K562 (cell line): ENCODE results near the gene PLAGL1. TPM values are rescaled to one million over a fixed set of nuclear protein-coding genes. Genes with fewer than 3 reads are reported as not detected.

Experiments used
- ATAC-seq: fragments of 200-7000 bp; cut with Tn5 transposase; 3 replicates; pipeline ENCODE4 v1.9.1; 2020; ENCODE audit warnings: moderate library complexity
- BruUV-seq: library from RNA; stranded (reverse); fragments of 400-500 nt; replicated peaks from 2 replicates; lab custom pipeline; 2021; lab: Mats Ljungman, UMichigan
- CTCF ChIA-PET: fragments of 300-600 bp; formaldehyde crosslinking; extraction: SDS; loops from one replicate; lab custom pipeline; 2021; ENCODE audit warnings: low intra/inter-chr PET ratio; lab: Yijun Ruan, JAX
- POLR2A ChIA-PET: fragments of 300-600, 350-650 bp; sonication (Branson Sonifier 250); formaldehyde crosslinking; extraction: SDS; loops from one replicate; lab custom pipeline; 2021; ENCODE audit warnings: antibody characterized with exemption, inconsistent platforms; lab: Yijun Ruan, JAX
- DNase-seq, 4 experiments: peaks; one replicate each; pipeline versions ENCODE4 v3.0.0 to v3.0.0-alpha.2; 2011 to 2018; ENCODE audit warnings: low spot score in 3 of 4, mixed read lengths in 3 of 4; ENCODE audit errors: extremely low read depth in 1 of 4
- FAIRE-seq: peaks from 2 replicates; lab custom pipeline; 2011; peaks lifted over from hg19 to GRCh38; lab: Jason Lieb, UNC
- H2AFZ ChIP-seq: 2 replicates; pipeline ENCODE4 v1.6.0; 2011; ENCODE audit warnings: low read depth, low read length, control low read depth, inconsistent platforms
- H3K27ac ChIP-seq: fragments of 200-600 bp; 3 replicates; pipeline ENCODE4 v1.8.0; 2011; ENCODE audit warnings: low read depth, mild to moderate bottlenecking, control low read depth, inconsistent platforms, low read length, moderate library complexity, mixed read lengths; ENCODE audit errors: extremely low read depth
- H3K27me3 ChIP-seq, 2 experiments: fragments of 300-600 bp in 1 of 2; 2 replicates in 1 of 2; 3 replicates in 1 of 2; pipeline versions ENCODE4 v1.6.0 to v1.8.0; 2011; ENCODE audit warnings: inconsistent platforms in 2 of 2, low read length in 2 of 2, mild to moderate bottlenecking in 1 of 2, mixed read lengths in 1 of 2, moderate library complexity in 1 of 2; ENCODE audit not compliant: control insufficient read depth in 2 of 2, insufficient read depth in 2 of 2
- H3K36me3 ChIP-seq: fragments of 300-600 bp; 3 replicates; pipeline ENCODE4 v1.8.0; 2011; ENCODE audit warnings: mild to moderate bottlenecking, low read length, inconsistent platforms; ENCODE audit not compliant: control insufficient read depth, insufficient read depth
- H3K4me1 ChIP-seq, 2 experiments: fragments of 200-600 bp in 1 of 2; replicated peaks in 1 of 2; 2 replicates in 1 of 2; 3 replicates in 1 of 2; pipeline versions ENCODE4 v1.5.1 to v1.8.0; 2011; ENCODE audit warnings: inconsistent platforms in 2 of 2, low read length in 2 of 2, mild to moderate bottlenecking in 1 of 2, mixed read lengths in 1 of 2, moderate library complexity in 1 of 2; ENCODE audit not compliant: control insufficient read depth in 2 of 2, insufficient read depth in 2 of 2
- H3K4me2 ChIP-seq: 2 replicates; pipeline ENCODE4 v1.6.1; 2011; ENCODE audit warnings: low read length, control low read depth, inconsistent platforms, mixed read lengths; ENCODE audit not compliant: insufficient read depth
- H3K4me3 ChIP-seq: fragments of 200-600 bp; sonication (generic), shearing (Covaris generic); 2 replicates; pipeline ENCODE4 v1.5.1; 2016; ENCODE audit warnings: control low read depth, inconsistent platforms
- H3K79me2 ChIP-seq: fragments of 200-600 bp; 3 replicates; pipeline ENCODE4 v1.8.0; 2011; ENCODE audit warnings: low read length, inconsistent platforms; ENCODE audit not compliant: control insufficient read depth, insufficient read depth
- H3K9ac ChIP-seq, 2 experiments: 2 replicates each; pipeline versions ENCODE4 v1.6.0 to v1.6.1; 2011; ENCODE audit warnings: low read depth in 2 of 2, low read length in 2 of 2, control low read depth in 1 of 2, inconsistent platforms in 1 of 2, mild to moderate bottlenecking in 1 of 2, mixed read lengths in 1 of 2; ENCODE audit not compliant: insufficient read depth in 1 of 2
- H3K9me1 ChIP-seq: one replicate; pipeline ENCODE4 v1.6.0; 2011; ENCODE audit warnings: inconsistent platforms, mild to moderate bottlenecking, low read length, moderate library complexity; ENCODE audit not compliant: control insufficient read depth, insufficient read depth
- H3K9me3 ChIP-seq: replicated peaks from 2 replicates; pipeline ENCODE4 v1.5.1; 2011; ENCODE audit warnings: low read depth, low read length, inconsistent platforms; ENCODE audit not compliant: control insufficient read depth, insufficient read depth
- H4K20me1 ChIP-seq: replicated peaks from 2 replicates; pipeline ENCODE4 v1.6.1; 2011; ENCODE audit warnings: low read length, inconsistent platforms, mixed read lengths; ENCODE audit not compliant: control insufficient read depth, insufficient read depth
- BMI1 ChIP-seq: fragments of 150-350 bp; IDR thresholded peaks from 2 replicates; pipeline ENCODE4 v1.6.1; 2014; ENCODE audit warnings: low read length
- CBFA2T2 ChIP-seq: fragments of 450-650 bp; conservative IDR thresholded peaks from 2 replicates; pipeline ENCODE4 v1.6.1; 2017; ENCODE audit warnings: mild to moderate bottlenecking
- EHMT2 ChIP-seq: fragments of 450-650 bp; IDR thresholded peaks from 2 replicates; pipeline ENCODE4 v1.6.1; 2018; ENCODE audit warnings: antibody characterized with exemption
- HDAC3 ChIP-seq: fragments of 450-650 bp; IDR thresholded peaks from 2 replicates; pipeline ENCODE4 v1.6.1; 2018; ENCODE audit warnings: borderline replicate concordance, mild to moderate bottlenecking, moderate library complexity; ENCODE audit not compliant: partially characterized antibody
- HNRNPK ChIP-seq: fragments of 200-400 bp; formaldehyde crosslinking; IDR thresholded peaks from one replicate; pipeline ENCODE4 v1.6.1; 2018; ENCODE audit warnings: mild to moderate bottlenecking, low read depth, low read length; ENCODE audit not compliant: poor library complexity, severe bottlenecking
- JUND ChIP-seq, 2 experiments: IDR thresholded peaks; 2 replicates in 1 of 2; 3 replicates in 1 of 2; pipeline ENCODE4 v1.6.1; 2011; ENCODE audit warnings: borderline replicate concordance in 2 of 2, low read depth in 2 of 2, low read length in 2 of 2, improper control_type of control experiment in 1 of 2, missing biosample characterization in 1 of 2, missing genetic modification characterization in 1 of 2, missing genetic modification reagents in 1 of 2
- KAT7 ChIP-seq: sonication (generic); formaldehyde crosslinking; IDR thresholded peaks from 2 replicates; pipeline ENCODE4 v1.8.0; 2022; ENCODE audit warnings: missing genetic modification reagents, mild to moderate bottlenecking, borderline replicate concordance
- KDM4B ChIP-seq, 2 experiments: fragments of 450-650 bp in 1 of 2; sonication (generic) in 1 of 2; IDR thresholded peaks; 2 replicates each; pipeline ENCODE4 v1.6.1; 2016 to 2017; ENCODE audit warnings: borderline replicate concordance in 2 of 2, antibody characterized with exemption in 1 of 2, low read depth in 1 of 2, mild to moderate bottlenecking in 1 of 2
- MYNN ChIP-seq, 2 experiments: sonication (generic); formaldehyde crosslinking in 1 of 2; IDR thresholded peaks; 2 replicates each; pipeline versions ENCODE4 v1.5.0 to v1.6.1; 2016 to 2020; ENCODE audit warnings: antibody characterized with exemption in 1 of 2, missing genetic modification reagents in 1 of 2
- POLR2G ChIP-seq: fragments of 200-400 bp; formaldehyde crosslinking; IDR thresholded peaks from 2 replicates; pipeline ENCODE4 v1.6.1; 2017; ENCODE audit warnings: low read depth, mild to moderate bottlenecking, antibody characterized with exemption, low read length, moderate library complexity
- RBM15 ChIP-seq: fragments of 200-400 bp; formaldehyde crosslinking; IDR thresholded peaks from 2 replicates; pipeline ENCODE4 v1.6.1; 2018; ENCODE audit warnings: mild to moderate bottlenecking, low read length, moderate library complexity; ENCODE audit not compliant: insufficient read depth
- RBM25 ChIP-seq: fragments of 200-400 bp; formaldehyde crosslinking; IDR thresholded peaks from 2 replicates; pipeline ENCODE4 v1.6.1; 2018; ENCODE audit warnings: low read length, low read depth, moderate library complexity; ENCODE audit not compliant: severe bottlenecking
- SIRT6 ChIP-seq: IDR thresholded peaks from one replicate; pipeline ENCODE4 v1.6.1; 2012; ENCODE audit warnings: low read depth, mild to moderate bottlenecking, control low read depth, inconsistent platforms, low read length, moderate library complexity
- TCF3 ChIP-seq: sonication (generic); formaldehyde crosslinking; IDR thresholded peaks from 2 replicates; pipeline ENCODE4 v1.4.0; 2020; ENCODE audit warnings: mild to moderate bottlenecking, missing genetic modification reagents
- TCF7 ChIP-seq: sonication (generic); IDR thresholded peaks from 2 replicates; pipeline ENCODE4 v1.6.1; 2016; ENCODE audit warnings: antibody characterized with exemption, borderline replicate concordance
- TEAD4 ChIP-seq, 2 experiments: sonication (generic) in 1 of 2; formaldehyde crosslinking in 1 of 2; IDR thresholded peaks; 2 replicates each; pipeline versions ENCODE4 v1.6.1 to v1.8.0; 2012 to 2022; ENCODE audit warnings: borderline replicate concordance in 1 of 2, inconsistent platforms in 1 of 2, low read length in 1 of 2, mild to moderate bottlenecking in 1 of 2, missing genetic modification reagents in 1 of 2
- XRCC3 ChIP-seq: fragments of 450-650 bp; IDR thresholded peaks from 2 replicates; pipeline ENCODE4 v1.6.1; 2017; ENCODE audit warnings: mild to moderate bottlenecking, moderate library complexity
- ZNF24 ChIP-seq: fragments of 450-650 bp; IDR thresholded peaks from 2 replicates; pipeline ENCODE4 v1.6.1; 2016
- ZNF277 ChIP-seq: fragments of 250-450 bp; sonication (Bioruptor Pico); IDR thresholded peaks from 2 replicates; pipeline ENCODE4 v1.8.0; 2022; ENCODE audit warnings: inconsistent platforms, mild to moderate bottlenecking, moderate library complexity, borderline replicate concordance
- ZNF764 ChIP-seq: fragments of 250-450 bp; sonication (Bioruptor Pico); IDR thresholded peaks from 2 replicates; pipeline ENCODE4 v1.4.0; 2020; ENCODE audit warnings: low read depth, mild to moderate bottlenecking, moderate library complexity
- ZSCAN32 ChIP-seq: fragments of 450-650 bp; formaldehyde crosslinking; IDR thresholded peaks from 2 replicates; pipeline ENCODE4 v1.4.0; 2020; ENCODE audit warnings: mild to moderate bottlenecking, moderate library complexity
- WGBS: fragments of 100-300 bp; shearing (Covaris generic); methylation state at CpG from one replicate; pipeline ENCODE4 v1.1.6; 2016; ENCODE audit warnings: low coverage, mixed read lengths; ENCODE audit not compliant: insufficient coverage; ENCODE audit errors: missing lambda C conversion rate; 5-methylcytosine and 5-hydroxymethylcytosine counted together
- in situ Hi-C: fragments of 300-500 bp; cut with MboI; formaldehyde crosslinking; loops from 4 replicates; pipeline ENCODE4 v1.15.0; 2018; ENCODE audit warnings: inconsistent platforms, mixed read lengths
- intact Hi-C: fragments of 100-400 bp; cut with micrococcal nuclease; formaldehyde crosslinking; loops from 2 replicates; pipeline ENCODE4 v1.14.2; 2022
- polyA plus RNA-seq, 8 experiments: library from polyadenylated mRNA; depleted of rRNA in 4 of 8; stranded (reverse) in 5 of 8; unstranded in 3 of 8; fragments of >200 nt; fragmentation: Nextera tagmentation in 2 of 8; fragmentation: Illumina TruSeq in 1 of 8; extraction: Ambion mirVana in 2 of 8; extraction: Trizol in 1 of 8; gene quantifications; 2 replicates each; pipeline versions ENCODE4 v1.2.1 to v1.2.3, GENCODE V29; 2011 to 2014; ENCODE audit warnings: inconsistent platforms in 1 of 8, missing spikeins in 1 of 8
- total RNA-seq, 7 experiments: library from RNA; depleted of rRNA in 6 of 7; stranded (reverse); fragments of >200 nt in 6 of 7; fragmentation: Illumina TruSeq in 2 of 7; extraction: Trizol in 2 of 7; gene quantifications; 2 replicates each; pipeline versions ENCODE4 v1.2.1 to v1.2.3, GENCODE V29; 2011 to 2021; ENCODE audit warnings: low replicate concordance in 1 of 7

PLAGL1 gene
- total and polyA plus RNA-seq, 9 of the 15 experiments (the other 6 are each of a cell fraction or from before 2014, with no cell fraction given), result 4.9 to 29.6 (median 13.2) TPM

GRCh38 chr6:143976806-143977349 is 31.2 kb downstream of the PLAGL1 start:
- H3K9ac ChIP-seq, result no peak overlapping the region
- no peaks in the 10 kb centered on the region for H3K79me2 ChIP-seq
- no peaks in the 10 kb centered on the region for H4K20me1 ChIP-seq
- H3K9me1 ChIP-seq, result no peaks in the 10 kb centered on the region
- CTCF ChIA-PET, result no interaction called here
- H3K36me3 ChIP-seq, result no peaks in the 10 kb centered on the region
- 4% methylated on average over 3 of the region's 3 CpGs for WGBS
- in situ Hi-C loops (no loop called here), intact Hi-C loops (no loop called here)
- no peak overlapping the region for H3K4me3 ChIP-seq
- peak; percentile 58 for ATAC-seq
- H3K27ac ChIP-seq, result no peak overlapping the region; the same call in 2 of the 3 replicates
- peak; percentile 73 for FAIRE-seq
- no peaks in the 10 kb centered on the region for H3K27me3 ChIP-seq
- H3K4me2 ChIP-seq, result no peak overlapping the region
- H3K4me1 ChIP-seq, result peaks cover 5 to 22% of the 10 kb centered on the region in 2 experiments
- H2AFZ ChIP-seq, result no peak overlapping the region
- POLR2A ChIA-PET, result no interaction called here
- no peaks in the 10 kb centered on the region for H3K9me3 ChIP-seq
- peak in 2 of 4 experiments; percentile 28 to 68 for DNase-seq
- no TSS peak for BruUV-seq
- TF ChIP-seq EHMT2 (no peak), JUND (IDR thresholded peaks at IDR 0.05; ENCODE audit: borderline replicate concordance, low read depth, low read length) (no peak), JUND (tag; IDR thresholded peaks at IDR 0.05; ENCODE audit: borderline replicate concordance, low read depth, low read length) (no peak), SIRT6 (no peak), RBM15 (no peak), POLR2G (no peak), TCF3 (CRISPR knock-in tag) (peak; percentile 42; the same call in 1 of the 2 replicates), TCF7 (no peak), BMI1 (no peak), CBFA2T2 (peak; percentile 30; the same call in 1 of the 2 replicates), ZNF764 (CRISPR knock-in tag) (no peak), HNRNPK (peak; percentile 44), KAT7 (CRISPR knock-in tag) (0 out of 2 replicates have a peak, but pooled peaks have one; percentile 32), MYNN (IDR thresholded peaks at IDR 0.05) (no peak), MYNN (CRISPR knock-in tag; IDR thresholded peaks at IDR 0.05) (no peak), ZNF24 (no peak), KDM4B (IDR thresholded peaks at IDR 0.05; ENCODE audit: borderline replicate concordance in 2 of 2, low read depth in 1 of 2) (no peak), XRCC3 (no peak), TEAD4 (IDR thresholded peaks at IDR 0.05; ENCODE audit: low read length) (peak; percentile 36; the same call in 1 of the 2 replicates), TEAD4 (CRISPR knock-in tag; IDR thresholded peaks at IDR 0.05; ENCODE audit: borderline replicate concordance) (no peak), RBM25 (no peak), HDAC3 (no peak), ZSCAN32 (CRISPR knock-in tag) (no peak), ZNF277 (CRISPR knock-in tag) (no peak)
